Measurements from ENCODE around the gene RMRP.

The RMRP gene

DNA sequence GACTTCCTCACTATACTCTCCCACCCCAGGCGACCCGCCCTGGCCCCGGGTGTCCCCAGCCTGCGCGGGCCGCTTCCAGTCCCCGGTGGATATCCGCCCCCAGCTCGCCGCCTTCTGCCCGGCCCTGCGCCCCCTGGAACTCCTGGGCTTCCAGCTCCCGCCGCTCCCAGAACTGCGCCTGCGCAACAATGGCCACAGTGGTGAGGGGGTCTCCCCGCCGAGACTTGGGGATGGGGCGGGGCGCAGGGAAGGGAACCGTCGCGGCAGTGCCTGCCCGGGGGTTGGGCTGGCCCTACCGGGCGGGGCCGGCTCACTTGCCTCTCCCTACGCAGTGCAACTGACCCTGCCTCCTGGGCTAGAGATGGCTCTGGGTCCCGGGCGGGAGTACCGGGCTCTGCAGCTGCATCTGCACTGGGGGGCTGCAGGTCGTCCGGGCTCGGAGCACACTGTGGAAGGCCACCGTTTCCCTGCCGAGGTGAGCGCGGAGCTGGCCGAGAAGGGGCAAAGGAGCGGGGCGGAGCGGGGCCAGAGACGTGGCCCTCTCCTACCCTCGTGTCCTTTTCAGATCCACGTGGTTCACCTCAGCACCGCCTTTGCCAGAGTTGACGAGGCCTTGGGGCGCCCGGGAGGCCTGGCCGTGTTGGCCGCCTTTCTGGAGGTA, 18.0 kb upstream of the RMRP start:
- DNase-seq (ENCODE audit: low read depth, low spot score): no peak
- in situ Hi-C loops (cut with HindIII; ENCODE audit: low sequenced_read_pairs): no loop called here
- TF ChIP-seq, protein P1, sequence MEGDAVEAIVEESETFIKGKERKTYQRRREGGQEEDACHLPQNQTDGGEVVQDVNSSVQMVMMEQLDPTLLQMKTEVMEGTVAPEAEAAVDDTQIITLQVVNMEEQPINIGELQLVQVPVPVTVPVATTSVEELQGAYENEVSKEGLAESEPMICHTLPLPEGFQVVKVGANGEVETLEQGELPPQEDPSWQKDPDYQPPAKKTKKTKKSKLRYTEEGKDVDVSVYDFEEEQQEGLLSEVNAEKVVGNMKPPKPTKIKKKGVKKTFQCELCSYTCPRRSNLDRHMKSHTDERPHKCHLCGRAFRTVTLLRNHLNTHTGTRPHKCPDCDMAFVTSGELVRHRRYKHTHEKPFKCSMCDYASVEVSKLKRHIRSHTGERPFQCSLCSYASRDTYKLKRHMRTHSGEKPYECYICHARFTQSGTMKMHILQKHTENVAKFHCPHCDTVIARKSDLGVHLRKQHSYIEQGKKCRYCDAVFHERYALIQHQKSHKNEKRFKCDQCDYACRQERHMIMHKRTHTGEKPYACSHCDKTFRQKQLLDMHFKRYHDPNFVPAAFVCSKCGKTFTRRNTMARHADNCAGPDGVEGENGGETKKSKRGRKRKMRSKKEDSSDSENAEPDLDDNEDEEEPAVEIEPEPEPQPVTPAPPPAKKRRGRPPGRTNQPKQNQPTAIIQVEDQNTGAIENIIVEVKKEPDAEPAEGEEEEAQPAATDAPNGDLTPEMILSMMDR (IDR thresholded peaks at IDR 0.05; ENCODE audit: low read depth, low read length): no peak
- H3K4me3 ChIP-seq (ENCODE audit: low read depth, low read length): peak overlapping the region; percentile 42

- in situ Hi-C loops (cut with HindIII; ENCODE audit: low sequenced_read_pairs): no loop called here
- TF ChIP-seq, protein P1 (IDR thresholded peaks at IDR 0.05; ENCODE audit: low read depth, low read length): no peak
- no peak for DNase-seq (ENCODE audit: low read depth, low spot score)
- peak overlapping the region; percentile 42 for H3K4me3 ChIP-seq (ENCODE audit: low read depth, low read length)
Measured at GRCh38 chr9:35675204-35675603, 17.4 kb upstream of the RMRP start.

DNA sequence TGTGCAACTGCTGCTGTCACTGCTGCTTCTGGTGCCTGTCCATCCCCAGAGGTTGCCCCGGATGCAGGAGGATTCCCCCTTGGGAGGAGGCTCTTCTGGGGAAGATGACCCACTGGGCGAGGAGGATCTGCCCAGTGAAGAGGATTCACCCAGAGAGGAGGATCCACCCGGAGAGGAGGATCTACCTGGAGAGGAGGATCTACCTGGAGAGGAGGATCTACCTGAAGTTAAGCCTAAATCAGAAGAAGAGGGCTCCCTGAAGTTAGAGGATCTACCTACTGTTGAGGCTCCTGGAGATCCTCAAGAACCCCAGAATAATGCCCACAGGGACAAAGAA, 16.2 kb upstream of the RMRP start:
- in situ Hi-C loops (cut with HindIII; ENCODE audit: low sequenced_read_pairs): no loop called here
- H3K4me3 ChIP-seq (ENCODE audit: low read depth, low read length): no peak overlapping the region
- no peak for DNase-seq (ENCODE audit: low read depth, low spot score)
- TF ChIP-seq, protein P1 (IDR thresholded peaks at IDR 0.05; ENCODE audit: low read depth, low read length): no peak

DNA sequence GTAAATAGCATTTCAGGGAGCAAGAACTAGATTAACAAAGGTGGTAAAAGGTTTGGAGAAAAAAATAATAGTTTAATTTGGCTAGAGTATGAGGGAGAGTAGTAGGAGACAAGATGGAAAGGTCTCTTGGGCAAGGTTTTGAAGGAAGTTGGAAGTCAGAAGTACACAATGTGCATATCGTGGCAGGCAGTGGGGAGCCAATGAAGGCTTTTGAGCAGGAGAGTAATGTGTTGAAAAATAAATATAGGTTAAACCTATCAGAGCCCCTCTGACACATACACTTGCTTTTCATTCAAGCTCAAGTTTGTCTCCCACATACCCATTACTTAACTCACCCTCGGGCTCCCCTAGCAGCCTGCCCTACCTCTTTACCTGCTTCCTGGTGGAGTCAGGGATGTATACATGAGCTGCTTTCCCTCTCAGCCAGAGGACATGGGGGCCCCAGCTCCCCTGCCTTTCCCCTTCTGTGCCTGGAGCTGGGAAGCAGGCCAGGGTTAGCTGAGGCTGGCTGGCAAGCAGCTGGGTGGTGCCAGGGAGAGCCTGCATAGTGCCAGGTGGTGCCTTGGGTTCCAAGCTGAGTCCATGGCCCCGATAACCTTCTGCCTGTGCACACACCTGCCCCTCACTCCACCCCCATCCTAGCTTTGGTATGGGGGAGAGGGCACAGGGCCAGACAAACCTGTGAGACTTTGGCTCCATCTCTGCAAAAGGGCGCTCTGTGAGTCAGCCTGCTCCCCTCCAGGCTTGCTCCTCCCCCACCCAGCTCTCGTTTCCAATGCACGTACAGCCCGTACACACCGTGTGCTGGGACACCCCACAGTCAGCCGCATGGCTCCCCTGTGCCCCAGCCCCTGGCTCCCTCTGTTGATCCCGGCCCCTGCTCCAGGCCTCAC, 15.6 kb upstream of the RMRP start, which contains the start of gene CA9:
Gene CA9 (plus strand): TSS at position 797 of the 893 bp plus-strand sequence. CDS start 32 bp downstream, at position 829.
- H3K4me3 ChIP-seq (ENCODE audit: low read depth, low read length): no peak within 1 kb of the TSS
- in situ Hi-C loops (cut with HindIII; ENCODE audit: low sequenced_read_pairs): no loop called here
- TF ChIP-seq, protein P1 (IDR thresholded peaks at IDR 0.05; ENCODE audit: low read depth, low read length): no peak
- no peak for DNase-seq (ENCODE audit: low read depth, low spot score)

- no peak overlapping the region for H3K4me3 ChIP-seq (ENCODE audit: low read depth, low read length)
- peak; percentile 73 for DNase-seq (ENCODE audit: low read depth, low spot score)
- in situ Hi-C loops (cut with HindIII; ENCODE audit: low sequenced_read_pairs): no loop called here
- TF ChIP-seq, protein P1 (IDR thresholded peaks at IDR 0.05; ENCODE audit: low read depth, low read length): no peak
Measured at GRCh38 chr9:35669331-35670145, 11.7 kb upstream of the RMRP start.

- in situ Hi-C loops (cut with HindIII; ENCODE audit: low sequenced_read_pairs): no loop called here
Measured at GRCh38 chr9:35667939-35668338, 10.1 kb upstream of the RMRP start.

More at GRCh38 chr9:35667939-35668338, 10.1 kb upstream of the RMRP start:
- no peak for DNase-seq (ENCODE audit: low read depth, low spot score)
- H3K4me3 ChIP-seq (ENCODE audit: low read depth, low read length): no peak overlapping the region
- TF ChIP-seq, protein P1 (IDR thresholded peaks at IDR 0.05; ENCODE audit: low read depth, low read length): no peak
